Smooth muscle cell (in vitro differentiated cells): ENCODE data around the gene SNAPC4. TPM values are rescaled to one million over a fixed set of nuclear protein-coding genes. Genes with fewer than 3 reads are reported as not detected.

ENCODE experiments used
- DNase-seq: peaks from one replicate; lab custom pipeline; 2025; ENCODE audit not compliant: unreplicated experiment; lab: John Stamatoyannopoulos, UW
- H2AFZ ChIP-seq: fragments of 200-600 bp; sonication (generic); 2 replicates; pipeline ENCODE4 v1.6.0; 2016; ENCODE audit warnings: antibody characterized with exemption, low read depth, mild to moderate bottlenecking
- H3F3A ChIP-seq: fragments of 200-600 bp; sonication (generic); 2 replicates; pipeline ENCODE4 v1.6.0; 2017; ENCODE audit warnings: antibody characterized with exemption, low read depth
- H3K27ac ChIP-seq: fragments of 200-600 bp; sonication (generic); 2 replicates; pipeline ENCODE4 v1.5.1; 2016; ENCODE audit warnings: low read depth, mild to moderate bottlenecking
- H3K27me3 ChIP-seq: fragments of 200-600 bp; sonication (generic); 2 replicates; pipeline ENCODE4 v1.6.1; 2016; ENCODE audit warnings: low read depth, mild to moderate bottlenecking
- H3K36me3 ChIP-seq: fragments of 200-600 bp; sonication (generic); 2 replicates; pipeline ENCODE4 v1.5.1; 2016; ENCODE audit warnings: low read depth
- H3K4me1 ChIP-seq: fragments of 200-600 bp; sonication (generic); 2 replicates; pipeline ENCODE4 v1.5.1; 2016; ENCODE audit warnings: low read depth
- H3K4me2 ChIP-seq: fragments of 200-600 bp; sonication (generic); 2 replicates; pipeline ENCODE4 v1.6.0; 2016; ENCODE audit warnings: mild to moderate bottlenecking
- H3K4me3 ChIP-seq: fragments of 200-600 bp; sonication (generic); 2 replicates; pipeline ENCODE4 v1.5.1; 2016; ENCODE audit warnings: mild to moderate bottlenecking
- H3K79me2 ChIP-seq: fragments of 200-600 bp; sonication (generic); 2 replicates; pipeline ENCODE4 v1.6.0; 2016; ENCODE audit warnings: low read depth, mild to moderate bottlenecking
- H3K9ac ChIP-seq: fragments of 200-600 bp; sonication (generic); 2 replicates; pipeline ENCODE4 v1.6.0; 2016; ENCODE audit warnings: low read depth
- H3K9me3 ChIP-seq: fragments of 200-600 bp; sonication (generic); replicated peaks from 2 replicates; pipeline ENCODE4 v1.5.1; 2016; ENCODE audit warnings: low read depth
- H4K20me1 ChIP-seq: fragments of 200-600 bp; sonication (generic); 2 replicates; pipeline ENCODE4 v1.6.0; 2016; ENCODE audit warnings: low read depth
- CTCF ChIP-seq: fragments of 200-600 bp; sonication (generic); IDR thresholded peaks from 2 replicates; pipeline ENCODE4 v1.5.1; 2017; ENCODE audit warnings: borderline replicate concordance, mild to moderate bottlenecking, antibody characterized with exemption; ENCODE audit not compliant: insufficient read depth, poor library complexity, severe bottlenecking
- WGBS: methylation state at CpG from one replicate; pipeline ENCODE4 v1.1.7; 2016; ENCODE audit warnings: low lambda C conversion rate; 5-methylcytosine and 5-hydroxymethylcytosine counted together
- polyA plus RNA-seq: library from polyadenylated mRNA; unstranded; fragments of >200 nt; fragmentation: Nextera tagmentation; extraction: Ambion mirVana; gene quantifications from 2 replicates; pipeline ENCODE4 v1.2.1, GENCODE V29; 2016
- total RNA-seq: library from RNA; depleted of rRNA; stranded (reverse); fragments of >200 nt; gene quantifications from 2 replicates; pipeline ENCODE4 v1.2.3, GENCODE V29; 2014

The SNAPC4 gene
- total and polyA plus RNA-seq, 2 experiments from 2014 or later: 4.2 to 9.0 TPM

- Histone ChIP-seq H3K27me3 (no peaks in the 10 kb centered on the region), H3K4me2 (no peak overlapping the region), H3K4me3 (no peak overlapping the region), H2AFZ (no peak overlapping the region), H3K79me2 (no peaks in the 10 kb centered on the region), H3K27ac (no peak overlapping the region), H4K20me1 (peaks cover 5% of the 10 kb centered on the region), H3K9me3 (no peaks in the 10 kb centered on the region), H3K36me3 (peaks cover 3% of the 10 kb centered on the region), H3F3A (no peaks in the 10 kb centered on the region), H3K4me1 (no peaks in the 10 kb centered on the region), H3K9ac (no peak overlapping the region)
- TF ChIP-seq CTCF: no peak
- WGBS: over 99% methylated on average over 15 of the region's 19 CpGs
- no peak for DNase-seq
Observed at GRCh38 chr9:136387217-136387616, 12.8 kb downstream of the SNAPC4 start.

GRCh38 chr9:136386018-136386417 is 14.0 kb downstream of the SNAPC4 start:
- no peaks in the 10 kb centered on the region for H3K27me3 ChIP-seq
- H2AFZ ChIP-seq: no peak overlapping the region
- H3K79me2 ChIP-seq: no peaks in the 10 kb centered on the region
- H3K9me3 ChIP-seq: no peaks in the 10 kb centered on the region
- 89% methylated on average over 13 of the region's 13 CpGs for WGBS
- no peak overlapping the region for H3K27ac ChIP-seq
- no peak overlapping the region for H3K4me3 ChIP-seq
- H3K9ac ChIP-seq: no peak overlapping the region
- no peaks in the 10 kb centered on the region for H3K4me1 ChIP-seq
- H3K36me3 ChIP-seq: no peaks in the 10 kb centered on the region
- peaks cover 5% of the 10 kb centered on the region for H4K20me1 ChIP-seq
- no peak for DNase-seq
- no peak for TF ChIP-seq CTCF
- H3K4me2 ChIP-seq: no peak overlapping the region
- no peaks in the 10 kb centered on the region for H3F3A ChIP-seq

- no peaks in the 10 kb centered on the region for H3K9me3 ChIP-seq
- no peaks in the 10 kb centered on the region for H3K36me3 ChIP-seq
- no peak overlapping the region for H3K4me3 ChIP-seq
- H3K79me2 ChIP-seq: no peaks in the 10 kb centered on the region
- no peak for TF ChIP-seq CTCF
- WGBS: 93% methylated on average over 11 of the region's 11 CpGs
- DNase-seq: no peak
- no peak overlapping the region for H3K27ac ChIP-seq
- H3F3A ChIP-seq: no peaks in the 10 kb centered on the region
- no peaks in the 10 kb centered on the region for H3K27me3 ChIP-seq
- H3K4me2 ChIP-seq: no peak overlapping the region
- H2AFZ ChIP-seq: no peak overlapping the region
- H4K20me1 ChIP-seq: peaks cover 4% of the 10 kb centered on the region
- no peaks in the 10 kb centered on the region for H3K4me1 ChIP-seq
- H3K9ac ChIP-seq: no peak overlapping the region
Observed at GRCh38 chr9:136385015-136385414, 15.0 kb downstream of the SNAPC4 start.

- H3K36me3 ChIP-seq: no peaks in the 10 kb centered on the region
- over 99% methylated on average over 20 of the region's 20 CpGs for WGBS
Observed at GRCh38 chr9:136383436-136383835, 16.5 kb downstream of the SNAPC4 start.

More at GRCh38 chr9:136383436-136383835, 16.5 kb downstream of the SNAPC4 start:
- no peaks in the 10 kb centered on the region for H3F3A ChIP-seq
- H2AFZ ChIP-seq: no peak overlapping the region
- no peak overlapping the region for H3K27ac ChIP-seq
- no peaks in the 10 kb centered on the region for H3K27me3 ChIP-seq
- no peaks in the 10 kb centered on the region for H3K4me1 ChIP-seq
- no peaks in the 10 kb centered on the region for H3K9me3 ChIP-seq
- no peak overlapping the region for H3K4me3 ChIP-seq
- DNase-seq: no peak
- TF ChIP-seq CTCF: no peak
- no peaks in the 10 kb centered on the region for H3K79me2 ChIP-seq
- no peak overlapping the region for H3K9ac ChIP-seq
- H4K20me1 ChIP-seq: no peaks in the 10 kb centered on the region
- no peak overlapping the region for H3K4me2 ChIP-seq
